Lower lobe of right lung (tissue), 2 donors: ENCODE data around the gene BEAN1. TPM values are rescaled to one million over a fixed set of nuclear protein-coding genes. Genes with fewer than 3 reads are reported as not detected.
"Not testable (repeated sequence)": the region's sequence is repeated elsewhere in the genome, so short reads cannot be mapped to it uniquely, and the experiment has no call there.

Experiments
- ATAC-seq, 2 donors: fragments of 200-7000 bp; cut with Tn5 transposase; one replicate each; pipeline ENCODE4 v1.9.1; 2020 to 2022; ENCODE audit warnings: mild to moderate bottlenecking in 2 of 2, moderate library complexity in 2 of 2
- DNase-seq: peaks from one replicate; pipeline ENCODE4 v3.0.0-alpha.2; 2020
- H3K27ac ChIP-seq: fragments of 200-600 bp; one replicate; pipeline ENCODE4 v1.8.0; 2022
- H3K27me3 ChIP-seq: fragments of 200-600 bp; one replicate; pipeline ENCODE4 v1.8.0; 2022; ENCODE audit warnings: low read depth
- H3K36me3 ChIP-seq: fragments of 200-600 bp; one replicate; pipeline ENCODE4 v1.8.0; 2022; ENCODE audit warnings: mild to moderate bottlenecking
- H3K4me1 ChIP-seq: fragments of 200-600 bp; one replicate; pipeline ENCODE4 v1.8.0; 2022
- H3K4me3 ChIP-seq: fragments of 200-600 bp; one replicate; pipeline ENCODE4 v1.8.0; 2022; ENCODE audit warnings: mild to moderate bottlenecking
- H3K9me3 ChIP-seq: fragments of 200-600 bp; one replicate; pipeline ENCODE4 v1.8.0; 2022
- intact Hi-C: fragments of 100-400 bp; cut with DNase I; formaldehyde crosslinking; loops from one replicate; pipeline ENCODE4 v1.11.0; 2022
- total RNA-seq: library from RNA; stranded (reverse); fragmentation: NEBNext Ultra II Directional; extraction: Animal tissue kit (Norgen Biotek cat#: 25700); gene quantifications from one replicate; pipeline ENCODE4 v1.2.1, GENCODE V29; 2021
- TF ChIP-seq, protein P1 (sequence below): fragments of 200-600 bp; IDR thresholded peaks from one replicate; pipeline ENCODE4 v1.8.0; 2022; ENCODE audit warnings: antibody characterized with exemption, mild to moderate bottlenecking
- donor health status: DM: no; HTN: yes; CAD: no; lungs with severe emphysema.

Gene BEAN1
- total RNA-seq, 1 donor from 2014 or later: 0.15 TPM

GRCh38 chr16:66512272-66513110, 85.4 kb downstream of the BEAN1 start:
- Histone ChIP-seq H3K27ac (peak overlapping the region; percentile 75), H3K4me3 (no peak overlapping the region), H3K9me3 (no peaks in the 10 kb centered on the region), H3K27me3 (no peaks in the 10 kb centered on the region), H3K36me3 (peaks cover 17% of the 10 kb centered on the region), H3K4me1 (peaks cover 81% of the 10 kb centered on the region)
- ATAC-seq (no peak), DNase-seq (no peak)
- intact Hi-C loops: no loop called here
- TF ChIP-seq, protein P1, sequence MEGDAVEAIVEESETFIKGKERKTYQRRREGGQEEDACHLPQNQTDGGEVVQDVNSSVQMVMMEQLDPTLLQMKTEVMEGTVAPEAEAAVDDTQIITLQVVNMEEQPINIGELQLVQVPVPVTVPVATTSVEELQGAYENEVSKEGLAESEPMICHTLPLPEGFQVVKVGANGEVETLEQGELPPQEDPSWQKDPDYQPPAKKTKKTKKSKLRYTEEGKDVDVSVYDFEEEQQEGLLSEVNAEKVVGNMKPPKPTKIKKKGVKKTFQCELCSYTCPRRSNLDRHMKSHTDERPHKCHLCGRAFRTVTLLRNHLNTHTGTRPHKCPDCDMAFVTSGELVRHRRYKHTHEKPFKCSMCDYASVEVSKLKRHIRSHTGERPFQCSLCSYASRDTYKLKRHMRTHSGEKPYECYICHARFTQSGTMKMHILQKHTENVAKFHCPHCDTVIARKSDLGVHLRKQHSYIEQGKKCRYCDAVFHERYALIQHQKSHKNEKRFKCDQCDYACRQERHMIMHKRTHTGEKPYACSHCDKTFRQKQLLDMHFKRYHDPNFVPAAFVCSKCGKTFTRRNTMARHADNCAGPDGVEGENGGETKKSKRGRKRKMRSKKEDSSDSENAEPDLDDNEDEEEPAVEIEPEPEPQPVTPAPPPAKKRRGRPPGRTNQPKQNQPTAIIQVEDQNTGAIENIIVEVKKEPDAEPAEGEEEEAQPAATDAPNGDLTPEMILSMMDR: no peak

GRCh38 chr16:66513111-66513723, 86.1 kb downstream of the BEAN1 start:
- Histone ChIP-seq H3K27me3 (no peaks in the 10 kb centered on the region), H3K9me3 (no peaks in the 10 kb centered on the region), H3K27ac (peak overlapping the region; percentile 75), H3K4me3 (no peak overlapping the region), H3K36me3 (peaks cover 17% of the 10 kb centered on the region), H3K4me1 (peaks cover 81% of the 10 kb centered on the region)
- TF ChIP-seq, protein P1: no peak
- DNase-seq (no peak), ATAC-seq (no peak)
- intact Hi-C loops: no loop called here

- DNase-seq, H3K27me3 ChIP-seq, H3K9me3 ChIP-seq, intact Hi-C loops, H3K4me3 ChIP-seq, H3K27ac ChIP-seq, ATAC-seq: not testable (repeated sequence)
- Histone ChIP-seq H3K4me1 (peaks cover 82% of the 10 kb centered on the region), H3K36me3 (peaks cover 17% of the 10 kb centered on the region)
Measured at GRCh38 chr16:66514391-66514790, 87.3 kb downstream of the BEAN1 start.

- H3K27me3 ChIP-seq, ATAC-seq, H3K9me3 ChIP-seq, intact Hi-C loops, DNase-seq, H3K4me3 ChIP-seq: not testable (repeated sequence)
- Histone ChIP-seq H3K4me1 (peaks cover 82% of the 10 kb centered on the region), H3K36me3 (peaks cover 12% of the 10 kb centered on the region), H3K27ac (peak overlapping the region; percentile 98)
Measured at GRCh38 chr16:66514980-66515595, 88.0 kb downstream of the BEAN1 start.

DNA sequence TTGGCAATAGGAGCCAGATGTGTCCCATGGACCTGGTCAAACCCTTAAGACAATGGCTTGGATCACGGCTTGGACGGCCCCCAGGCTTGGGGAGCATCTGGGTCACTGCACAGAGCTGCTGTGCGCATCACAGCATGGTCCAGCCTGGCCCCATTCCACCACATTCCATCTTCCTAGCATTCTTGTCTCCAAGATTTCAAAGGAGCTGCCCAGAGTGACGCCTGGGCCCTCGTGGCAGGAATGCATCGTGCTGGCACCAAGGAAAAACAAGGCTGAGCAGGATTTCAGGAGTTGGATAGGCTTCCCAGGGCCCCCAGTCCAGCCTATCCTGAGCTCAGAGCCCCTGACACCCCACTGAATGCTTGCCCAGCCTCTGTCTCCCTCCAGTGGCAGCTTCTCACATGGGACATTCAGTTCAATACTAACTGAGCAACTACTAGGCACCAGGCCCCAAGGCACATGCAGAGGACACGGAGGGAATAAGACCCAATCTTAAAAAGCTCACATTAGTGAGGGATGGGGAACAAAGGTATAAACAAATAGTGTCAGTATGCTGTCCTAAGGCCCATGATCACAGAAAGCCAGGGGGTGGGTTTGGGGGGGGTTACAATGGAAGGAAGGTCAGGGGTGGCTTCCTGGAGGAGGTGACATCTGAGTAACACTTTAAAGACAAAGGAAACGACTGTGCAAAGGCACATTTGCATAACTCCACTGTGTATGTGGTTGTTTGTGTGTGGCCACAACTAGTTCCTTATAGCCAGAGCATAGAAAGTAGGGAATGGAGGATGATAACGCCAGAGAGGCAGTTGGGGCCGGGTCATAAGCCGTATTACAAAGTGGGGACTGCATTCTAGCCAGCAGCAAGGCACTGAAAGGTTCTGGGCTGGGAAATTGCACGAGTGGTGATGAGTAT, 88.8 kb downstream of the BEAN1 start:
- peaks cover 82% of the 10 kb centered on the region for H3K4me1 ChIP-seq
- peaks cover 6% of the 10 kb centered on the region for H3K36me3 ChIP-seq
- DNase-seq (no peak), ATAC-seq (peak; percentile 10 to 20)
- TF ChIP-seq, protein P1: peak; percentile 52
- no peaks in the 10 kb centered on the region for H3K9me3 ChIP-seq
- intact Hi-C loops: no loop called here
- H3K27ac ChIP-seq: peak overlapping the region; percentile 98
- no peaks in the 10 kb centered on the region for H3K27me3 ChIP-seq
- peak overlapping the region; percentile 22 for H3K4me3 ChIP-seq

DNA sequence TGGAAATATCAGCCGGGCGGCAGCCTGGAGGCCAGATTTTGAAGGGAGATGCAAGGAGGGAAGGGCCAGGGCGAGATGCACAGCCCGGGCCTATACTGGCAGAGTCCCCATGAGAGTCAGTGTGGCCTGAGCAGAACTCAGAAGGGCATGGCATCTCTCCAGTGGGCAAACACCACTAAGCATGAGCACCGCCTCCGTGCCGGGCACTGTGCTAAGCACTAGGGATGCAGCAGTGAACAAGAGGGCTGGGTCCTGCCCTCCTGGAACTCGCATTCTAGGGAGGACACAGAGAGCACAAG, 89.4 kb downstream of the BEAN1 start:
- peak overlapping the region; percentile 98 for H3K27ac ChIP-seq
- H3K36me3 ChIP-seq: peaks cover 6% of the 10 kb centered on the region
- H3K4me1 ChIP-seq: peaks cover 82% of the 10 kb centered on the region
- ATAC-seq: peak in 1 of 2 donors; percentile 69
- intact Hi-C loops: no loop called here
- no peaks in the 10 kb centered on the region for H3K9me3 ChIP-seq
- H3K27me3 ChIP-seq: no peaks in the 10 kb centered on the region
- no peak for DNase-seq
- TF ChIP-seq, protein P1: no peak
- H3K4me3 ChIP-seq: peak overlapping the region; percentile 22
